ENCODE measurements around the gene CUL7.

DNA sequence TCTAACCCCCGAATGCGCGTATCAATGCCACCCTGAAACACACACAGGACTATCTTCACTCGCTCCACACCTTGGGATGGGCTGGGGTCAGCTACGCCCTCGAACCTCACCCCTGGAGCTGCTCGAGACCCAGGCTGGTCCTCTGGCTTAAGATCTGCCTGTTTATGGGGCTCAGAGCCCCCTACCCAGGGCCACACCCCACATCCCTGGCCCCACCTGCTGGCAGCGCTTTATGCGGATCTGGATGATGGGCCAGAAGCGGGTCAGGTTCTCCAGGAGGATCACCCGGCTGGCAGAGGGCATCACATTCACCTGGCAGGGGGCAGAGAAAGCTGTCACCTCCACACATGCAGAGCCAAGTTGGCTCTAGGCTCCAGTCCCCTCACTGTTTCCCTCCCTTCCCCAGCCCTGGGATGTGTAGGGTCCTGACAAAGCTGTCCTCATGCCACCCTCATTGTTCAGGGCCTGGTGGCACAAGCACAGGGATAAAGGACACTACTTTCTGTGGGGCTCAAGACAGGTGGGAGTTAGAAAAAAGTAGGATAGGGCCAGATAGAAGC, 8.2 kb downstream of the CUL7 start:
- TF ChIP-seq, protein P1, sequence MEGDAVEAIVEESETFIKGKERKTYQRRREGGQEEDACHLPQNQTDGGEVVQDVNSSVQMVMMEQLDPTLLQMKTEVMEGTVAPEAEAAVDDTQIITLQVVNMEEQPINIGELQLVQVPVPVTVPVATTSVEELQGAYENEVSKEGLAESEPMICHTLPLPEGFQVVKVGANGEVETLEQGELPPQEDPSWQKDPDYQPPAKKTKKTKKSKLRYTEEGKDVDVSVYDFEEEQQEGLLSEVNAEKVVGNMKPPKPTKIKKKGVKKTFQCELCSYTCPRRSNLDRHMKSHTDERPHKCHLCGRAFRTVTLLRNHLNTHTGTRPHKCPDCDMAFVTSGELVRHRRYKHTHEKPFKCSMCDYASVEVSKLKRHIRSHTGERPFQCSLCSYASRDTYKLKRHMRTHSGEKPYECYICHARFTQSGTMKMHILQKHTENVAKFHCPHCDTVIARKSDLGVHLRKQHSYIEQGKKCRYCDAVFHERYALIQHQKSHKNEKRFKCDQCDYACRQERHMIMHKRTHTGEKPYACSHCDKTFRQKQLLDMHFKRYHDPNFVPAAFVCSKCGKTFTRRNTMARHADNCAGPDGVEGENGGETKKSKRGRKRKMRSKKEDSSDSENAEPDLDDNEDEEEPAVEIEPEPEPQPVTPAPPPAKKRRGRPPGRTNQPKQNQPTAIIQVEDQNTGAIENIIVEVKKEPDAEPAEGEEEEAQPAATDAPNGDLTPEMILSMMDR (IDR thresholded peaks at IDR 0.05; ENCODE audit: poor library complexity, severe bottlenecking): no peak
- no peak for TF ChIP-seq EZH2 (IDR thresholded peaks at IDR 0.05; ENCODE audit: borderline replicate concordance, insufficient read depth, low read length, poor library complexity, severe bottlenecking)
- TF ChIP-seq RAD21 (conservative IDR thresholded peaks at IDR 0.05): no peak
- no peak for TF ChIP-seq MXI1 (conservative IDR thresholded peaks at IDR 0.05; ENCODE audit: poor library complexity, severe bottlenecking)

Data from neural cell (in vitro differentiated cells).